ENCODE measurements around the gene RDX. TPM values are rescaled to one million over a fixed set of nuclear protein-coding genes. Genes with fewer than 3 reads are reported as not detected.

The RDX gene
- total RNA-seq (2014; rRNA removed; shearing (Covaris generic)) = 58.9 and 86.3 TPM in 2 replicates
- polyA plus RNA-seq (2014; cell fraction: nucleus; rRNA removed) = 45.8 and 62.4 TPM in 2 replicates

DNA sequence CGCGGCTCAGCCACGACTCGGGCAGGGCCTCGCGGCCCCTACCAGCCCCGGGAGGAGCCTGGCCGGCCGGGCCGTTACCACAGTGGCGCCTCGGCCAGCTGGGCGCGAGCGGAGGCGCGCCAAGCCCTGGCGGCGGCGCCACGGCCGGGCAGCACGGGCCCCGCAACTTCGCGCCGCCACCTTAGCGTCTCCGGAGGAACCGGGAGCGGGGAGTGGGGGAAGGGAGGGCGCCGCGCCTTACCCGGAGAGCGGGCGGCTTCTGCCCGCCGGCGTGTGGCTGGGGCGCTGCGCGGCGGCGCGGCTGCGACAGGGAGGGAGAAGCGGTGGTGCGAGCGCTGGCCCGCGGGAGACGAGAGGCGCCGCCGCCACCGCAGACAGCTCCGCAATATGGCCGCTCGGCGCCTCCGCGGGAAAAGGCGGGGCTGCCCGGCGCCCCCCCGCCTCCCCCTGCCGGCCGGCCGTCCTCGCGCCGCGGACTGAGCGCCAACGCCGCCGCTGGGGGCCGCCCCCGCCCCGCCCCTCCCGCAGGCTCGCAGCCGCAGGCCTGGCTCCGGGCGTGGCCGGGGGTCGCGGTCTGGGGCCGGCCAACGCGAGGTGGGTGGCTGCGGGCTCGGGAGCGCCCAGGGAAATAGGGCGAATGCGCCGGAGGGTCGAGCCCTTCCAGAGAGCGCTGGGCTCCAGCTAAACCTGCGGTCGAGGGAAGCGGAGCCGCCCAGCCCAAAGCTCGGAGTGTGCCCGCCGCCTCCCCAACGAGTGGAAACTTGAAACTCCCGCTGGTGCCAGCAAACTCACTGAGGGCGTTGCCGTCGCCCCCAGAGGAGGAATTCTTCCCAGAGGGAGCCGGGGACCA, at the start of gene RDX:
TSS of gene RDX (minus strand) at position 389 of the 850 bp plus-strand sequence. CDS start 16,922 bp downstream, outside the sequence.
- DNase-seq (ENCODE audit: extremely low read depth, low read depth) = peak; percentile 58

DNA sequence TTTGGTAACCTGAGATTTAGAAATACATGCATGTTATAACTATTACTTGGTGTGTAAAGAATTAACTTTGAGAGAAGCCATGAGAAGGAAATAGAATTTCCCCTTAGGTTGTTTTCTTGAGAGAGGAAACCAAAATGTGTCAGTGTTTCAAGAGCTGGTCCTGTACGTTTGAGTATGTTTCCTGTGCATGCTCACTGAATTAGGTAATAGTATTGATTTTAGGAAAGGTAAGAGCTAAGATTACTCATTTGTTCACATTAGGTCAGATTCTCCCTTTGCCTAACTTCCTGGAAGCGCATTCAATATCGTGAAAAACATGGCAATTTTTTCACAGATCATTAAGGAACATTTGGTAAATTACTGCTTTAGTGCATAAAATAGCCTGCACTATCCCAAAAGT, 49.3 kb upstream of the RDX start:
- no peak for DNase-seq (ENCODE audit: extremely low read depth, low read depth)

DNA sequence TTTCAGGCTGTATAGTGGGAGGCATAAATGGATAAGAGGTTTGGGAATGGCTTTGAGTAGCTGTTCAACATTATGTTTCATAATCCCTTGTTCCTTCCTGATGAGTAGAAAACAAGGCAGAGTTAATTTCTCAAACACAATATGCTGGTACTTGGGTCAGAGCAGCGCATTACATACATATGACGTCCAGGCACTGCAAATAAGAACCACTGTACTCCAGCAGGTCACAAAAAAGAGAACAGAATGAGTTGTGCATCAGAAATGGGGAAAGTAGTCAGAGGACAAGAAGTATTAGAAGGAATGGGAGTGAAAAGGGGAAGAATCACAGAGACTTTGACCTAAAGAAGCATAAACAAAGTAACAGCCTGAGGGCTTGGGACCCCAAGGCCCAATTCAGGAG, 44.0 kb upstream of the RDX start:
- no peak for DNase-seq (ENCODE audit: extremely low read depth, low read depth)

DNA sequence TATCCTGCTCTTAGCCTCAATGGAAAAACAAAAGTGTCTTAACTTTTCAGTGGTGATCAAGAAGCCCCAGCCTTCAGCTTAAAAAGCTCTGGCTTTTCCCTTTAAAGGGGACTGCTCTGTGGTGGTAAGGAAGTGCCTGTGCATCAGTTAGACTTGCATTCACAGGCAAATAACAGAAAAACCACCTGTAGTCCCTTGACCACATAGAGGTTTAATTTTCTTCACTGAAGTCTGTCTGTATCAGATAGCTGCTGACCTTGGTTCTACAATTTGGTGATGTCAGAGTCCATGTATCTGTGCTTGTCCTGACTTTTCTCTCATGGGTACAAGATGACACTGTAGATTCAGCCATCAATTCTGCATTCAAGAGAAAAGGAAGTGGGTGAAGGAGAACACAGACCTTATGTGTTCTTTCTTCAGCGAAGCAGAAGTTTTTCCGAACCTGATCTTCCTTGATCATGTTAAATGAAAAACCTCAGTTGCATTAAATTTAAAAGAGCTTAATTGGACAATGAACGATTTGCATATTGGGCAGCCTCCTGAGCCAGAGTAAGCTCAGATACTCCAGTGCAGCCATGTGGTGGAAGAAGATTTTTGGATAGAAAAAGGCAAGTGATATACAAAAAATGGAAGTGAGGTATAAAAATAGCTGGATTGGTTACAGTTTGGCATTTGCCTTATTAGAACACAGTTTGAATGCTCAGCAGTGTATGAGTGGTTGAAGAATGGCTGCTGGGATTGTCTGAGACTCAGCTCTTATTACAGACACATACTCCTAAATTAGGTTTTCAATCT, 43.2 kb upstream of the RDX start:
- no peak for DNase-seq (ENCODE audit: extremely low read depth, low read depth)

DNA sequence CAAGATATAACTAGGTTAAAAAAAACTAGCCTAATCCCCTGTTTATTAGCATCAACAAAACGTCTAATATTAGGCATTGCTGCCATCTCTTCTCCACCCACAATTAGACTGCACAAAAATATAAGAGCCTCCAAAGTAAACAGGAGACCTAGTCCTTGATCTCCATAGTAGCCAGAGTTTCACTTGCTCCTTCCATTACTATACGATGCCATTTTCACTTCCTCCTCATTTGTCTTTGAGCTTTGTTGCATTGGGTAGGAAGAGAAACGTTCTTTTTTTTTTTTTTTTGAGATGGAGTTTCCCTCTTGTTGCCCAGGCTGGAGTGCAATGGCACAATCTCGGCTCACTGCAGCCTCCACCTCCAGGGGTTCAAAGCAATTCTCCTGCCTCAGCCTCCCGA, 42.3 kb upstream of the RDX start:
- no peak for DNase-seq (ENCODE audit: extremely low read depth, low read depth)

DNA sequence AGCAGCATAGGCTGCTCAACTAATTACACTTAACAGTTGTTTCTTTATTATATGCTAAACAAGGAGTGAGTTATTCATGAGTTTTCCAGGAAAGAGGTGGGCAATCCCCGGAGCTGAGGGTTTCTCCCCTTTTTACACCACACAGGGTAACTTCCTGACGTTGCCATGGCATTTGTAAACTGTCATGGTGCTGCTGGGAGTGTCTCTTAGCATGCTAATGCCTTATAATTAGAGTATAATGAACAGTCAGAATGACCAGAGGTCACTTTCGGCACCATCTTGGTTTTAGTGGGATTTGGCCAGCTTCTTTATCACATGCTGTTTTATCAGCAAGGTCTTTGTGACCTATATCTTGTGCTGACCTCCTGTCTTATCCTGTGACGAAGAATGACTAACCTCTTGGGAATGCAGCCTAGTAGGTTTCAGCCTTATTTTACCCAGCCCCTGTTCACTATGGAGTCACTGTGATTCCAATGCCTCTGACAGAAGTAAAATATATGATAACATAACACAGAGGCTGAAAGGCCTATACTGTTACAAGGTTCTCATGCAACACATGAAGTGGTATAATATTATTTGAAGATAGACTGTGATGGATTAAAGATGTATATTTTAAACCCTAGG, 41.3 kb upstream of the RDX start:
- no peak for DNase-seq (ENCODE audit: extremely low read depth, low read depth)

DNA sequence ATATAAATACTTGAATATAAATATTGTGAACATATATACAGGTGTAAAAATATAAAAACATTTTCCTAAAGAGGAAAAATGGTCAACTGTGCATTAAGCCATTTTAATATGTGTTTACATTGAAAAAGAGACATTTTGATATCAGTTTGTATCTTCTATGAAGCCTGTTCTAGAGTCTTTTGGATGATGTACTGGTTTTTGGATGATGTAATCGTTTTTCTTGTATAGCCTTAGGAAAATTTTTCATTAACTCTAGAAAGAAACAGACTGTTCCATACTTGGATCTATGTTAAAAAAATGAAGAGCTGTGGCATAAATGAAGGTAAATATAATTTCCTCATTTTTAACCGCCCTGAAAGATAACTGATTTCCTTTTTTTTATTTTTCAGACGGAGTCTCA, 39.6 kb upstream of the RDX start:
- DNase-seq (ENCODE audit: extremely low read depth, low read depth) = no peak

DNA sequence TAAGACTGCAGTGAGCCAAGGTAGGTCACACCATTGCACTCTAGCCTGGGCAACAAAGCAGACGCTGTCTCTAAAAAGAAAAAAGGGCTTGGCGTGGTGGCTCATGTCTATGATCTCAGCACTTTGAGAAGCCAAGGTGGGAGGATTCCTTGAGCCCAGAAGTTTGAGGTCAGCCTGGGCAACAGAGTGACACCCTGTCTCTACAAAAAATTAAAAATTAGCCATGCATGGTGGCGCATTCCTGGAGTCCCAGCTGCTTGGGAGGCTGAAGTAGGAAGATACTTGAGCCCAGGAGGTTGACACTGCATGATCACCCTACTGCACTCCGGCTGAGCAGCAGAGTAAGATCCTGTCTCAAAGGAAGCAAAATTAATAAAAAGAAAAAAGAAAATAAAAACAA, 38.9 kb upstream of the RDX start:
- DNase-seq (ENCODE audit: extremely low read depth, low read depth) = no peak

DNA sequence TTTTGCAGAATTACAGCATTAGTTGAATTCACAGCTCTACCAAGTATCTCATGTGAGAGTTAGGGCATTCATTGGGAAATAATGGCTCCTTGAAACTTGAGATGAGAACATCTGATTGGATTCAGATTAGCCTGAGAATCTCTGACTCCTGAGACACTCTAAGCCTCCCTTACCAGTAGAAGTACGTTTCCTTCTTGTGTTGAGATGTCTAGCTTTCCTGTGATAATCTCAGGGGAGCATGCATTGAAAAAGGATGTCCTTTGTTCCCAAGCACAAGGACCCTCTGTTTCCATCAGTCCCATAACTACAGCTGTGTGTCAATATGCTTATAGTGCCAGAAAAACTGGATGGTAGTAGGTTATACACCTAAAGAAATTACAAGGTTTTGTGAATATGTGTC, 35.2 kb upstream of the RDX start:
- no peak for DNase-seq (ENCODE audit: extremely low read depth, low read depth)

DNA sequence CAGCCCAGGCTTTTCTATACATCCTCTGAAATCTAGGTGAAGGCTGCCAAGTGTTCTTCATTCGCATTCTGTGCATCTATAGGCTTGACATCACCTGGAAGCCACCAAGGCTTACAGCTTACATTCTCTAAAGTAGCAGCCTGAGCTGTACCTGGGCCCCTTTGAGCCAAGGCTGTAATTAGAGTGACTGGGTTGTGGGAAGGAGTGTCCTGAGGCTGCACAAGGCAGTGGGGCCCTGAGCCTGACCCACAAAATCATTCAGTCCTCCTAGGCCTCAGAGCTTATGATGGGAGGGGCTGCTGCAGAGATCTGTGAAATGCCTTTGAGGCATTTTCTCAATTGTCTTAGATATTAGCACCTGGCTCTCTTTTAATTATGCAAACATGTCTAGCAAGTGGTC, 33.0 kb upstream of the RDX start:
- no peak for DNase-seq (ENCODE audit: extremely low read depth, low read depth)

DNA sequence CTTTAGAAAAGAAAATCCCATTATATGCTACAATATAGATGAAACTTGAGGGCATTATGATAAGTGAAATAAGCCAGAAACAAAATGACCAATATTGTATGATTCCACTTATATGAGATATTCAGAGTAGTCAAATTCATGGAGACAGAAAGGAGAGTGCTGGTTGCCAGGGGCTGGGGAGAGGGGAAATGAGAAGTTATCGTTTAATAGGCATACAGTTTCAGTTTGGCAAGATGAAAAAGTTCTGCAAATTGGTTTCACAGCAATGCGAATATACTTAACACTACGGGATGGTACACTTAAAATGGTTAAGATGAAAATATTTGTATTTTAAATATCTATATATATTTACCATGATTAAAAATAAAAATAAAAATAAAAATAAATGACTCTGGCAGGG, 31.1 kb upstream of the RDX start:
- no peak for DNase-seq (ENCODE audit: extremely low read depth, low read depth)

DNA sequence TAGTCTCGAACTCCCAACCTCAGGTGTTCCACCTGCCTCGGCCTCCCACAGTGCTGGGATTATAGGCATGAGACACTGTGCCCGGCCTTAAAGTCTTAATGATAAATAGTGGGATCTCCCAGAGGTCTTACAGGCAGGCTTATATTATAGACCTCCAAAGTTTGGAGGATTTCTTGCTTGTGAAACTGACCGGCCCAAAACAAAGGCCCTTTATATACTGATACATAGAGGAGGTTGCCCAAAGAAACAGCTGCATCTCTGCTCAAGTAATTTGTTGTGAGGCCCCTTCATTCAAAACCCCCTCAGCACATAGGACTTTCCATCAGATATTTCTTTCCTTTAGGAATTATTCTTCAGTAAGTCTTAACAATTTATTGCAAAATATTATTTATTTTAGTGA, 27.4 kb upstream of the RDX start:
- no peak for DNase-seq (ENCODE audit: extremely low read depth, low read depth)

DNA sequence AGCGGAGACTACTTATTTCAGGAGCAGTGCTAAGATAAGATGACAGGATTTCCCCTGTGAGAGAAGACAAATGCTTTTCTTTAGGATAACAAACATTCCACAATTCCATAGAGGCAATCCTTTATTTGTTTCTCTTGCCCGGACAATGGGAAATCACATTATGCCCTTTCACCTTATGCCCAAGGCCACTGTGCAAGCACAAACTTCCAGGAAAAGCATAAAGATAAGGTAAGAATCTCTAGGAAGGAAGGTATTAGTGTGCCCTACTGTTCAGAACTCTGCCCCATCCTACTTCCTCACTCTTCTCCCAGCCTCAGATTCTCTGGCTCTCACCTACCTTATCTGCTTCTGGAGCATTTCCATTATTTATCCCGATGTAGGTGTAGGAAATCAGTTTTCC, 23.1 kb upstream of the RDX start:
- DNase-seq (ENCODE audit: extremely low read depth, low read depth) = no peak

DNA sequence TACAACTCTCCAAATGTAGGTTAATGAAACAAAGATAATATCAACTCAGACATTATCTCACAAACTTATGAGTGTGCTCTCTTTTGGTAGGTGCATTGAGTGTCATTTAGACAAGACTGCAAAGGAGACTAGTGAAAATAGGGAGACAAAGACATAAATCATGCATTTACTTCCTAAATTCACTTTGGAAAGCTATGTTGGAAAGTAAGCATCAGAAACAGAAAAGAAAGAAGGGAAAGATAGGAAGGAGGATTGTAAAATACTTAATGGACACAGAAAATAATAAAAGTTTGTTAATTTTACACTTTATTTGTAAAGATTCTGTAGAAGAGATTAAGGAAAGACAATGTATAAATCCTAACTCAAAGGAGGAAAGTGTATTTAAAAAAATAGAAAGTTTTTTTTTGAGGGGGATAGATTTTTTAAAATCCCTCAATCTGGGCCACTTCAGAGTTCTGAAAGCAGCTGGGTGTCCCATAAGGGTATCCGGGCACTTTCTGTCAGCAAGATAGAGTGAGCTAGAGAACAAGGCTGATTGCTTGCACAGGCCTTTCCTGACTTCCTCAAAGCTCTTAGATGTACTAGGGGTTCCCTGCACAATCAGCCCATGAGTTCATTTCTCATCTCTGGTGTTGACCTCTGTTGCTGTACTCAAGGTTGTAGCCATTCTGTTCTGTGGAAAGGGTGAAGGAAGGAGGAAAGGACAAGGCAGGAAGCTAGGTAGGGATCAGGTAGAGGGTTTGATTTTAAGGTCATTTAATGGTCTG, 22.4 kb upstream of the RDX start:
- no peak for DNase-seq (ENCODE audit: extremely low read depth, low read depth)

DNA sequence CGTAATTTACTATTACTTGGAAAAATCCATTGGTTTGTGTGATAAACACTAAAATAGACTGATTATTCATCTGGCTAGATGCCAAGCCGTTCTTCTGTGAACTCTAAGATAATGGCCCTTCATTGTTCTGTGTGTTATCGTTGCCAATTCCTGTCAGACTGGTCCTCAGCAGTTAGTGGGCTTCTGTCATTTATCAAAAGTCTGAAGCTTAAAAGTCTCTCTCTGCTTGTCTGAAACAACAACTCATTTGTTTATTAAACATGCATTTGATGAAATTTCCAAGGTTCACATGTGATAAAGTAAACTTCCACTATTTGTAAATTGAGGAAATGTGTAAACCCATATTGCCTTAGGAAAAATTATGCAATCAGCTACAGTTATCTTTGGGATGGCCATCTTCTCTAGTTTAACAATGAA, 21.1 kb upstream of the RDX start:
- no peak for DNase-seq (ENCODE audit: extremely low read depth, low read depth)

DNA sequence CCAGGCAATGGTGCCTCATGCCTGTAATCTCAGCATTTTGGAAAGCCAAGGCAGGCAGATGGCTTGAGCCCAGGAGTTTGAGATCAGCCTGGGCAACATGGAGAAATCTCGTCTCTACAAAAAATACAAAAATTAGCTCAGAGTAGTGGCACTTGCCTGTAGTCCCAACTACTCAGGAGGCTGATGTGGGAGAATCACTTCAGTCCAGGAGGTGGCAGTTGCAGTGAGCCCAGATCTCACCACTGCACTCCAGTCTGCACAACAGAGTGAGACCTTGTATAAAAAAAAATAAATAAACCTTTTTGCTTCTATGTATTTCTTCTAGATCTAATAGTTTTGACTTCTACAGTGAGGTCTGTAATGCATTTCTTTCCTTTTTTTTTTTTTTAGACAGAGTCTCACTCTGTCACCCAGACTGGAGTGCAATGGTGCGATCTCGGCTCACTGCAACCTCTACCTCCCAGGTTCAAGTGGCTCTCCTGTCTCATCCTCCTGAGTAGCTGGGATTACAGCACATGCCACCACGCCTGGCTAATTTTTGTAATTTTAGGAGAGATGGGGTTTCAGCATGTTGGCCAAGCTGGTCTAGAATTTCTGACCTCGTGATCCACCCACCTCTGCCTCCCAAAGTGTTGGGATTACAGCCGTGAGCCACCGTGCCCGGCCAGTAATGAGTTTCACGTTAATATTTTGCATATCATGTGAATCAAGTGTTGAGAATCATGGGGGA, 18.1 kb upstream of the RDX start:
- no peak for DNase-seq (ENCODE audit: extremely low read depth, low read depth)

DNA sequence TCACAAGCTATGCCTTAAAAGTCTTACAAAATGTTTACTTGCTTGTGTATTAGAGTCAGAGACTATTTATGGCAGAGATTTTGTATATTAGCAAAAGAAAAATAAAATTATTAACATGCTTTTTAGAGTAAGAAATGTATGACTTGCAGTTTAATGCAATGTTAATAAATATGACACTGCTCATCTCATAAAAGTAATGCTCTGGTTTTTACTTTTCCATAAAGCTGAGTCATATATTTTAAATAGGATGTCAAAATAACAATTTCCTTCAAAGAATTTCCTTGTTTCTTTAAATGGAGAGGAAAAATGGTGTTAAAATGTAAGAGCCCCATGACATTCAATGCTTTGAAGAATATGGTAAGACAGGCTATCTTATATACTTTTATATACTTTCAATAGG, 16.3 kb upstream of the RDX start:
- no peak for DNase-seq (ENCODE audit: extremely low read depth, low read depth)

DNA sequence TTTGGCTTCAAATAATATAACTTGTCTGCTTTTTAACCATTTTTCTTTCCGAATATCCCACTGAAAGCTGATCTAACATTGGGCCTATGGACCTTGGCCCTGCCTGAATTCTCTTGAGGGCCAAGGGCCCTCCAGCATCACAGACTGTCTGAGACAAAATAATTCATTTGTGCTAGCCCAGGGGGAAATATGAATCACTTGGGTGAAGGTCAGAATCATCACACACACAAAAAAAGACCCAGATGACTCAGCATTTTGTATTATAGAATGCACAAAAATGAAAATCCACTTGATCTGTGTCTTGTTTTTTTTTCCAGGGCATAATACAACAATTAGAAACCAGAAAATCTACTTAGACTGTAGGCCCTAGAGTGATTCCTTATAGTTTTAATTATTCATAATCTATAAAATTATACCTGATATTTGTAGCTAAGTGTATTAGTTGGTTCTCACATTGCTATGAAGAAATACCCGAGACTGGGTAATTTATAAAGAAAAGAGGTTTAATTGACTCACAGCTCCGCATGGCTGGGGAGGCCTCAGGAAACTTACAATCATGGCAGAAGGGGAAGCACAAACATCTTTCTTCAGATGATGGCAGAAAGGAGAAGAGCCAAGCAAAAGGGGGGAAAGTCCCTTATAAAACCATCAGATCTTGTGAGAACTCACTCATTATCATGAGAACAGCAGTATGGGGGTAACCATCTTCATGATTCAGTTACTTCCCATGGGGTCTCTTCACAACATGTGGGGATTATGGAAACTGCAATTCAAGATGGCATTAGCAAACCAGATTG, 15.6 kb upstream of the RDX start:
- no peak for DNase-seq (ENCODE audit: extremely low read depth, low read depth)

DNA sequence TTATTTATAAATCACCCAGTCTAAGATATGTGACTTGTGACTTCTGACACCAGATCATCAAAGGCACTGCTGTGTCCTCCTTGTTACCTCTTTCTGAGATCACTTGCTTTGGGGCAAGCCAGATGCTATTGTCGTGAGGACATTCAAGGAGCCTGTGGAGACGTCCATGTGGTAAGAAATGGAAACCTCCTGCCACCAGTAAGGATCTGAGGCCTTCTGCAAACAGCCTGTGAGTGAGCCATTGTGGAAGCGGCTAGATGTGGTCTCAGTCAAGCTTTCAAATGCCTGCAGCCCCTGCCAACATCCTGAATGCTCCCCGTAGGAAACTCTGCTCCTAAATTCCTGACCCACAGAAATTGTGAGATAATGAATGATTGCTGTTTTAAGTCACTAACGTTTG, 11.7 kb upstream of the RDX start:
- DNase-seq (ENCODE audit: extremely low read depth, low read depth) = no peak

Measured in NCI-H460 (cell line).